ENCODE data around the gene MAN1A1. TPM values are rescaled to one million over a fixed set of nuclear protein-coding genes. Genes with fewer than 3 reads are reported as not detected.

The MAN1A1 gene
- polyA plus RNA-seq, 1 donor (not counting 4 experiments of a cell fraction or from before 2014, with no cell fraction given): 20.2 TPM

GRCh38 chr6:119285908-119286625 is 63.5 kb downstream of the MAN1A1 start:
- dilution Hi-C loops (cut with MboI; ENCODE audit: extremely low pct_ligation_motif_present, low sequenced_read_pairs): no loop called here

GRCh38 chr6:119284861-119285521 is 64.6 kb downstream of the MAN1A1 start:
- H3K79me2 ChIP-seq (ENCODE audit: control insufficient read depth, insufficient read depth, low read length): no peaks in the 10 kb centered on the region
- peaks cover 2% of the 10 kb centered on the region for H3K9me1 ChIP-seq (ENCODE audit: control insufficient read depth, extremely low read depth, insufficient read depth, low read length)
- no peaks in the 10 kb centered on the region for H4K20me1 ChIP-seq (ENCODE audit: control insufficient read depth, extremely low read depth, insufficient read depth, low read length)
- TF ChIP-seq EZH2 (IDR thresholded peaks at IDR 0.05; ENCODE audit: low read length): no peak
- TF ChIP-seq CTCF (optimal IDR thresholded peaks at IDR 0.05 in 1 of 3, IDR thresholded peaks at IDR 0.05 in 1 of 3, conservative IDR thresholded peaks at IDR 0.05 in 1 of 3; ENCODE audit: extremely low read depth in 1 of 3, insufficient read depth in 2 of 3, low read length in 3 of 3): peak; percentile 29 to 37 (median 29)
- dilution Hi-C loops (cut with MboI; ENCODE audit: extremely low pct_ligation_motif_present, low sequenced_read_pairs): no loop called here
- no peak overlapping the region for H2AFZ ChIP-seq (ENCODE audit: control insufficient read depth, low read length)
- H3K36me3 ChIP-seq (ENCODE audit: control insufficient read depth in 2 of 2, extremely low read depth in 1 of 2, insufficient read depth in 2 of 2, low read length in 2 of 2): peaks cover 2 to 3% of the 10 kb centered on the region in 2 experiments
- no peak overlapping the region for H3K27ac ChIP-seq (ENCODE audit: control insufficient read depth, insufficient read depth, low read length)
- no peak overlapping the region for H3K9ac ChIP-seq (ENCODE audit: control insufficient read depth, extremely low read depth, insufficient read depth, low read length)
- no peaks in the 10 kb centered on the region for H3K4me1 ChIP-seq (ENCODE audit: control insufficient read depth, extremely low read depth, insufficient read depth, low read length)
- no peak for FAIRE-seq
- H3K4me3 ChIP-seq (ENCODE audit: control insufficient read depth in 2 of 3, extremely low read depth in 1 of 3, insufficient read depth in 2 of 3, low read depth in 1 of 3, low read length in 3 of 3): no peak overlapping the region
- DNase-seq (ENCODE audit: low read depth, low spot score): no peak
- H3K27me3 ChIP-seq (ENCODE audit: control insufficient read depth, extremely low read depth, insufficient read depth, low read length): no peaks in the 10 kb centered on the region
- H3K4me2 ChIP-seq (ENCODE audit: control insufficient read depth, extremely low read depth, insufficient read depth, low read depth, low read length): no peak overlapping the region
- no peaks in the 10 kb centered on the region for H3K9me3 ChIP-seq (ENCODE audit: control insufficient read depth, low read depth, low read length)

More at GRCh38 chr6:119285908-119286625, 63.5 kb downstream of the MAN1A1 start:
- no peak overlapping the region for H3K4me2 ChIP-seq (ENCODE audit: control insufficient read depth, extremely low read depth, insufficient read depth, low read depth, low read length)
- no peaks in the 10 kb centered on the region for H4K20me1 ChIP-seq (ENCODE audit: control insufficient read depth, extremely low read depth, insufficient read depth, low read length)
- no peaks in the 10 kb centered on the region for H3K9me3 ChIP-seq (ENCODE audit: control insufficient read depth, low read depth, low read length)
- H3K9ac ChIP-seq (ENCODE audit: control insufficient read depth, extremely low read depth, insufficient read depth, low read length): no peak overlapping the region
- no peaks in the 10 kb centered on the region for H3K27me3 ChIP-seq (ENCODE audit: control insufficient read depth, extremely low read depth, insufficient read depth, low read length)
- no peak overlapping the region for H2AFZ ChIP-seq (ENCODE audit: control insufficient read depth, low read length)
- TF ChIP-seq CTCF (optimal IDR thresholded peaks at IDR 0.05 in 1 of 3, IDR thresholded peaks at IDR 0.05 in 1 of 3, conservative IDR thresholded peaks at IDR 0.05 in 1 of 3; ENCODE audit: extremely low read depth in 1 of 3, insufficient read depth in 2 of 3, low read length in 3 of 3): no peak
- no peak for TF ChIP-seq EZH2 (IDR thresholded peaks at IDR 0.05; ENCODE audit: low read length)
- peaks cover 2% of the 10 kb centered on the region for H3K9me1 ChIP-seq (ENCODE audit: control insufficient read depth, extremely low read depth, insufficient read depth, low read length)
- no peaks in the 10 kb centered on the region for H3K79me2 ChIP-seq (ENCODE audit: control insufficient read depth, insufficient read depth, low read length)
- H3K36me3 ChIP-seq (ENCODE audit: control insufficient read depth in 2 of 2, extremely low read depth in 1 of 2, insufficient read depth in 2 of 2, low read length in 2 of 2): peaks cover 2 to 3% of the 10 kb centered on the region in 2 experiments
- no peak overlapping the region for H3K4me3 ChIP-seq (ENCODE audit: control insufficient read depth in 2 of 3, extremely low read depth in 1 of 3, insufficient read depth in 2 of 3, low read depth in 1 of 3, low read length in 3 of 3)
- DNase-seq (ENCODE audit: low read depth, low spot score): no peak
- no peak for FAIRE-seq
- H3K4me1 ChIP-seq (ENCODE audit: control insufficient read depth, extremely low read depth, insufficient read depth, low read length): no peaks in the 10 kb centered on the region
- no peak overlapping the region for H3K27ac ChIP-seq (ENCODE audit: control insufficient read depth, insufficient read depth, low read length)

Measured in keratinocyte (primary cell).